22Rv1 (cell line): ENCODE data around the gene PLEKHF1.

Experiments
- ZFX ChIP-seq: fragments of 450-650 bp; IDR thresholded peaks from 2 replicates; pipeline ENCODE4 v1.6.1; 2017; ENCODE audit warnings: antibody characterized with exemption, borderline replicate concordance
- TF ChIP-seq, protein P1 (sequence below): fragments of 450-650 bp; IDR thresholded peaks from 2 replicates; pipeline ENCODE4 v1.5.1; 2017; ENCODE audit warnings: mild to moderate bottlenecking

DNA sequence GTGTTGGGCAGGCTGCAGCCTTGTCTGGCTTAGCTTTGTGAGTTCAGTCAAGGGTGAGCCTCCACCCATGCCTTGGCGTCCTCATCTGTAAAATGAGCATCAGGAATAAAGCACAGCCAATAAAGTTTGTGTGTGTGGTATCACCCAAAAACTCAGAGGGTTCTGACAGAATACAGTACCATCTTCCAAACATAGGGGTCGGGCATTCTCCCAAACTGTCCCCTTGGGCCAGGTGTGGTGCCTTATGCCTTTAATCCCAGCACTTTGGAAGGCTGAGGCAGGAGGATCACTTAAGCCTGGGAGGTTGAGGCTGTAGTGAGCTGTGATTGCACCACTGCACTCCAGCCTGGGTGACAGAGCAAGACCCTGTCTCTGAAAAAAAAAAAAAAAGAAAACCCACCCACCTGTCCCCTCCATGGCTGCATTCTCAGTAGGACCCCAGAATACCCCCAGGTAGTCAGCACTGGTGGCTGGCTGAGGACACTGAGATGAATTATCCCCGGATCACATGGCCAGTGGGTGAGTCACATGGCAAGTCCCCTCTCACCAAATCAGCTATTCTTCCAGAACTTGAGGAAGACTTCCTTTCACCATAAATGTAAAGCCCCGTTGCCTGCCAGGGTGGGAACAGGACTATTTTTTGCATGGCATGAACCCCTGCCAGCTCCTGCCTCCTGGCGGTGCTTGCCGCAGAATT, 40.6 kb upstream of the PLEKHF1 start:
- TF ChIP-seq, protein P1, sequence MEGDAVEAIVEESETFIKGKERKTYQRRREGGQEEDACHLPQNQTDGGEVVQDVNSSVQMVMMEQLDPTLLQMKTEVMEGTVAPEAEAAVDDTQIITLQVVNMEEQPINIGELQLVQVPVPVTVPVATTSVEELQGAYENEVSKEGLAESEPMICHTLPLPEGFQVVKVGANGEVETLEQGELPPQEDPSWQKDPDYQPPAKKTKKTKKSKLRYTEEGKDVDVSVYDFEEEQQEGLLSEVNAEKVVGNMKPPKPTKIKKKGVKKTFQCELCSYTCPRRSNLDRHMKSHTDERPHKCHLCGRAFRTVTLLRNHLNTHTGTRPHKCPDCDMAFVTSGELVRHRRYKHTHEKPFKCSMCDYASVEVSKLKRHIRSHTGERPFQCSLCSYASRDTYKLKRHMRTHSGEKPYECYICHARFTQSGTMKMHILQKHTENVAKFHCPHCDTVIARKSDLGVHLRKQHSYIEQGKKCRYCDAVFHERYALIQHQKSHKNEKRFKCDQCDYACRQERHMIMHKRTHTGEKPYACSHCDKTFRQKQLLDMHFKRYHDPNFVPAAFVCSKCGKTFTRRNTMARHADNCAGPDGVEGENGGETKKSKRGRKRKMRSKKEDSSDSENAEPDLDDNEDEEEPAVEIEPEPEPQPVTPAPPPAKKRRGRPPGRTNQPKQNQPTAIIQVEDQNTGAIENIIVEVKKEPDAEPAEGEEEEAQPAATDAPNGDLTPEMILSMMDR = no peak
- TF ChIP-seq ZFX = no peak
